ENCODE measurements around the gene COLEC11.
"Not testable (repeated sequence)": the region's sequence is repeated elsewhere in the genome, so short reads cannot be mapped to it uniquely, and the experiment has no call there.

The COLEC11 gene

DNA sequence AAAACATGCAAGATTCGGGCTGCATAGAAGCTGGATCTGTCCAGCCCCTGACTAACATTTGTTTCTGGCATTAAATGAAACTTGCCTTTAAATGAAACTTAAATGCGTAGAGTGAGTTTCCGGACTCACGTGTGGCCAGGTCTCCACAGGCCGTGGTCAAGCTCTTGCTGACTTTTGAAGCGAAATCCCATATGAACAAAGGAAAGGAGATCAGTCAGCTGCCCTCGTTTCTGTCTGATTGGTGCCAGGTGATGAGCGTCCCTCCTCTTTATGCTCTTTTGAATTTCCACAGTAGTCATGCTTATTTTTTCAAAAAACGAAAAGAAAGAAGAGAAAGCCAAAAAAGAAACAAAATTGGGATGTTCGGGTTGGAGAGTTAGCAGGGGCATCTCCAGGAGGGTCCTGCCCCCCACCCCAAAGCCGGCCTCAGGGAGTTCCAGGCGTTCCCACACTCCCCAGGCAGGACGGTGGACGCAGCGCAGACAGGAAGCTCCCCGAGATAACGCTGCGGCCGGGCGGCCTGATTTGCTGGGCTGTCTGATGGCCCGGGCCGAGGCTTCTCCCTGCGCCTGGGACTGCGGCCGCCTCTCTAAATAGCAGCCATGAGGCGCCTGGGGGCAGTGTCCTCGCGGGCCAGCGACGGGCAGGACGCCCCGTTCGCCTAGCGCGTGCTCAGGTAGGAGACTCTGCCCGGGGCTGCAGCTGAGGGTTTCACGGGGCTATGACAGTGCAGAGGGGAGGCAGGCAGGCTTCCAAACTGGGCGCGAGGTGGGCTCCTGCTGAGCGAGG, at the start of gene COLEC11:
Gene COLEC11, plus strand, starts transcription at position 620 of the 789 bp plus-strand sequence. CDS start 9,229 bp downstream, outside the sequence.
- peak; percentile 76 for DNase-seq (ENCODE audit: low spot score)

DNA sequence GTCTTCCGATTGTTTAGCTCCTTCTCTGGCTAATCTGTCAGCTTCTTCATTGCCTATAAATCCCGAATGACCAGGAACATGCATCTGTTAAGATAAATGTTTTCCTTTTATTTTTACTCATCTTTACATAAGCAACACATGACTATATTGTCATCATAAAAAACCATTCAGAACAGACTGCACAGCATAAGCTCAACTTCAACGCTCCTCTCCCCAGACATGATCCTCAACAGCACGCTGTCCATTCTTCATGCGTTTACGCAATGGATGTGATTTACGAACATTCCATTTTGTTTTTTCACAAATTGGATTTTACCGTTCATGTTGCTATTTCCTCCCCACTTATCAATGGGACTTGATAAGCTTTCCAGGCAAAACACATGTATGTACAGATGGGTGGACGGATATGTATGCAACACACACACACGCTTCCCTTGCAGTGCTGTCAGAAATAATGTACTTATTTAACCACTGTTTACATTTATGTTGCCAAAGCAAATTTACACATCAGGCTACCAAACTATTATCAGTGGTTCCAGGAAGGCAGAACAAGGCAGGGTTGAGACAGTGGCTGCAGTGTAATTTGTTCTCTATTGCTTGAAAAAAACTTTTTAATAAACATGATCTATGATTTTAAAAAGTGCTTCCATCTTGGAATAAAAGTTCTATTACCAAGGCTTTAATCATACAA, 49.0 kb upstream of the COLEC11 start:
- DNase-seq (ENCODE audit: low spot score), result no peak

DNA sequence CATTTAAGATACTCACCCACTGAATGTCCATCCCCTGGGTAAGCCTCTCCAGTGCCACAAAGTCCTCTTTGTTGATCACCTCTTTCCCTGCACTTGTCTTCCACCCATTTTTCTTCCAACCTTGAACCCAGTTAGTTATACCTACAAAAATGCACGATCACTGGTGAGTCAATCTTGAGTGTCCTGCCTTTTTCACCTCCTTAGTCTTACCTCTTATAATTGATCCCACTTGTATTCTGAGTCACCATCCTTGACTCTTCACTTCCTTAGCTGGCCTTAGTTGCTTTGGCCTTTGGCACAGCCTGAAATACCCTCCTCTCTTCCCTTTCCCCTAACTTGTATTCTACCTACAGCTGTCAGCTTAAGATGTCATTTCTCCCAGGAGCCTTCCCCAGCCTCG, 47.0 kb upstream of the COLEC11 start:
- DNase-seq (ENCODE audit: low spot score), result no peak

DNA sequence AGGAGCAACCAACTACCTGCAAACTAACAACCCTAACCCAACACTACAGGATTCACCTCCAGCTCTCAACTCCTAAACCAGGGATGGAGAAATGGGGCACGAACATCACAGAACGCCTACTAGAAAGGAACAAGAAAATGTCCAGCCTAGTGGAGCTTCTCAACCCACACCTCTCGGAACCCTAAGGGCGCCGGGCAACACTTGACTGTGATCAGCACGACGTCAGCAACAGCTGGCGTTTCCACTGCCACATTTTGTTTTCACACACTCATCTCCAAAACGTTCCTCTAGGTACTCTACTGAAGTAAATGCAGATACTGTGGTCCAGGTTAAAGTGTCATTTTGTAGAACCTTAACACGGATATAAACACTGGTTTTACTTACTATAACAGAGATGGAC, 41.0 kb upstream of the COLEC11 start:
- DNase-seq (ENCODE audit: low spot score), result no peak

DNA sequence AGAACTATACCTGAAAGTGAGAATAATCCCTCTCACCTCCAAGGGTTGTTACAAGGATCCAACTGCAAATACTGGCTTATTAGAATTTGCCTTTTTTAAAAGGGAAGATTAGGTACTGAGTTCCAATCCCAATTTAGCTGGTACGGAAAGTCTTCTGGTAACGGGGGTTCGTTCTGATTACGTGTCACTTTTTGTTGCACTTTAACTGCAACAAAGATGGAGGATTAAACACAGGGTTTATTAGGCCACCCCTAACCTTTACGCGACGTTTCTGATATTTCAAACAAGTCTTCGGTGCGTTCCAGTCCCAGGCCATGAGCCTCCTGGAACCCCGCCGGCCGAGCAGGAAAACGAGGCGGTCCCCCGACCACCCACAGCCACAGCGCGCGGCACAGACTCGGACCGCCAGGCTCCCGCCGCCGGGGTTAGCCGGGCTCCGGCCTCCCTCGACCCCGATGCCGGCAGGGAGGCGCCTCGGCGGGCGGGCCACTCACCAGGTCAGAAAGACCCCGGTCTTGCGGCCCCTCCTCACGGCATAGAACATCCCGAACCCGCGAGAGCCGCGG, 37.2 kb upstream of the COLEC11 start:
- DNase-seq (ENCODE audit: low spot score), result no peak

DNA sequence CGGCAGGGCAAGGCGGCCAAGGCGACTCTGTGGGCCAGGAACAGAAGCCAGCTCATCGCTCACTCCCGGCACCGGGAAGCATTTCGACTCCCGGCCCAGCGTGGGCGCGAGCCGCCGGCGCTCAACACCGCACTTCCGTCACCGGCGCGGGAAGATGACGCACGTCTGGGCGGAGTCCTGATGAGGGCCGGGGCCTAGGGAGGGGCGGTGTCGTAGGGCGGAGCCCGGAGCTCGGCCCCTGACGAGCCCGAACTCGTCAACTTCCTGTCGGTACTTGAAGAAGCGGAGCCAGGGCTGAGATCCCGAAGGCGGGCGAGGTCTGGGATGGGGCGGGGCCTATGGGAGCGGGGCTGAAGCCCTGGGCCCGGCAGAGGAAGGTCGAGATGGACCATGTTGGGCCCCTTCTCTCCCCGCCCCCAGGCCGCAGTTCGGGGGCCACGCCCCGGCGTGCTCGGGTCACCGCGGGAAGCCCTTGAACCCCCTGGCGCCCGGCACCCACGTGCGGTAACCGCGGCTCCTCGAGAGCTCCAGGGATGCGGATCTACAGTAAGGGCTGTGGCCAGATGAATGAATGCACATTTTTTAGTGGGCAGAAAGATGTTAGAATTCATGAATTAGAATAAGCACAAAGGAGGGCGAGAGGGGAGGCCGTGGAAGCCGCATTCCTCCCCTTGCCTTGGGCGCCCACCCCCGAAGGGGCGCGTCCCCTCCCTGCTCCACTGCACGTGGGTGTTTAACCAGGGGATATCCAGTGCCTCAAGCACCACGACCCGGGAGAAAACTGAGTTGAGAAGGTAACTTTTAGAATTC, 36.5 kb upstream of the COLEC11 start, which contains the start of gene RNASEH1:
Gene RNASEH1, minus strand, starts transcription at position 129 of the 810 bp plus-strand sequence. Its CDS starts 73 bp downstream, at position 56.
- peak; percentile 99 for DNase-seq (ENCODE audit: low spot score)

DNA sequence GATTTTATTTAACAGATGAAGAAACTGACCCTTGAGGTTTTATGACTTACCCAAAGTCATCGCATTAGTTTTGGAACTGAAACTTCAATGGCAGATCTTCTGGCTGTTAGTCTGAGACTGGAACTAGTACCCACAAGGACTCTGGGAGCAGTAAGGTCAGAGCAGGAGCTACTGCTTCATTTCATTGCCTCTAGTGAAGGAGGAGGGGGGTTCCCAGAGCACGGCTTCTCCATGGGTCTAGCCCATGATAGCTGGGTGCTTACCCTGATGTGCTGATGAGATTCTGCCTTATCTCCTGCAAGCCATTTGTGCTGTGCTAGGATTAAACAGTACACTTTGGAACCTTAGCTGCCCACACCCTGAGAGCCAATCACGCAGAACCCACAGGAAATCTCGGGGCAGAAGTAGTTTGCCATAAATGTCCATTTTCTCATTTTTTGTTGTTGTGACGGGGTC, 31.4 kb upstream of the COLEC11 start:
- no peak for DNase-seq (ENCODE audit: low spot score)

DNA sequence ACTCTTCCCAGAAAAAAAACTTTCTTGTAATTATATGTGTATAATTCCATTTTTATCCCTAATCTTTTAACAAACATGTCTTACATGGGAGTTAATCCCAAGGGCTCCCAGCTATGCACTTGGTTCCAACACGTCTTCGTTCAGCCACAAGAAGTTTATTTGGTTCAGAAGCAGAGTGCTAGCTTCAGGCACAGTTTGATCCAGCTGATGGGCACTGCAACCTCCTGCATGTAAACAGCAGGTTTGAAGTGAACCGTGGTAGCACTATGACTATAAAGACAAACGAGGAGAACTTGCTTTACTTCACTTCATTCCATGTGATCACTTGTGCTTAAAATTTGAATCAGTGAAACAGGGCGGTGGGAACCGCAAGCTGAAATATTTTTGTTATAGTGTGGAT, 29.8 kb upstream of the COLEC11 start:
- no peak for DNase-seq (ENCODE audit: low spot score)

DNA sequence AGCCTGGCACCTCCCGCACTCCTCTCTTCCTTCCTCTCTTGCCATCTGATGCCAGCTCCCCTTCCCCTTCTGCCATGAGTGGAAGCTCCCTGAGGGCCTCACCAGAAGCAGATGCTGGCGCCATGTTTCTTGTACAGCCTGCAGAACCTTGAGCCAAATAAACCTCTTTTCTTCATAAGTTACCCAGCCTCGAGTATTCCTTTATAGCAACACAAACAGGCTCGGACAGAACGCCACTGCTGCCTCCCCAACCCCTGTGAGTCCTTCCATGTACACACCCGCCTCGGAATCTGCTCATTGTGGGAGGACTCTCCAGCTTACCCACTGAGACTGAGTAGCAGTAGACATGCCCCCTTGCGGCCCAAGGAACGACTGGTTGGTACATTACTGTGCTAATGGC, 28.1 kb upstream of the COLEC11 start:
- no peak for DNase-seq (ENCODE audit: low spot score)

DNA sequence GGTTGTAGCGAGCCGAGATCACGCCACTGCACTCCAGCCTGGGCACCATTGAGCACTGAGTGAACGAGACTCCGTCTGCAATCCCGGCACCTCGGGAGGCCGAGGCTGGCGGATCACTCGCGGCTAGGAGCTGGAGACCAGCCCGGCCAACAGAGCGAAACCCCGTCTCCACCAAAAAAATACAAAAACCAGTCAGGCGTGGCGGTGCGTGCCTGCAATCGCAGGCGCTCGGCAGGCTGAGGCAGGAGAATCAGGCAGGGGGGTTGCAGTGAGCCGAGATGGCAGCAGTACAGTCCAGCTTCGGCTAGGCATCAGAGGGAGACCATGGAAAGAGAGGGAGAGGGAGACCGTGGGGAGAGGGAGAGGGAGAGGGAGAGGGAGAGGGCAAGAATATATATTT, 25.3 kb upstream of the COLEC11 start:
- not testable (repeated sequence) for DNase-seq (ENCODE audit: low spot score)

DNA sequence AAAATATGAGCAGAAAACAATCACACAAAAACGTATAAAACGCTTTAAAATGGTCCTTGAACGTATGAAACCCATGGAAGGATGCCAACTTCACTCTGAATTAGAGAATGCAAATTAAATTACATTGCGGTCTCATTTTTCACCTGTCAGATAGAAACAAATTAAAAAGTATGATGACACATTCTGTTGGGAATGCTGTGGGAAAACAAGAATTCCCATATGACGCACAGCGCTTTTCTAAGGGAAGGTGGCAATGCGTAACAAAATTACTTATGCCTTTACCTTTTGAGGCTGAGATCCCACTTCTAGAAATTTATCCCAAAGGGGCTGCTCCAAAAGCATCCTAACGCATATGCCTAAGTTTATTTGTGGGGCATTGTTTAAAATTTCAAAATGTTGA, 23.6 kb upstream of the COLEC11 start:
- DNase-seq (ENCODE audit: low spot score), result no peak

DNA sequence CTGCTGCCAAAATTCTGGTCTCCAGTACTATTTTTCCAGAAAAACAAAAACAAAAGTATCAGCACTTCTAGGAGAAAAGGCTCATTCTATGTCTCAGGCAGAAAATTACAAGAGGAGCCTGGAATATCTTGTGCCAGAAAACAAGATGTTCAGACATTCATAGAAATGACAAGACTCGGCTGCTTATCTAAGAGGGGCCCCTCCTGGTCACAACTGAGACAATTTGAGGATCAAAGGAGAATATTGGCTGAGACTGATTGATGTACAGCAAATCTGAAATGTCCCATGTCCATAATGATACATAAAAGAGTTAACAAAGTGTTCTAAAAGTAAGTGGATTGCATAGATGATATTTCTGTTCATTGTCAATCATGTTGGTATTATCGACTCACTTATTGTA, 22.3 kb upstream of the COLEC11 start:
- no peak for DNase-seq (ENCODE audit: low spot score)

DNA sequence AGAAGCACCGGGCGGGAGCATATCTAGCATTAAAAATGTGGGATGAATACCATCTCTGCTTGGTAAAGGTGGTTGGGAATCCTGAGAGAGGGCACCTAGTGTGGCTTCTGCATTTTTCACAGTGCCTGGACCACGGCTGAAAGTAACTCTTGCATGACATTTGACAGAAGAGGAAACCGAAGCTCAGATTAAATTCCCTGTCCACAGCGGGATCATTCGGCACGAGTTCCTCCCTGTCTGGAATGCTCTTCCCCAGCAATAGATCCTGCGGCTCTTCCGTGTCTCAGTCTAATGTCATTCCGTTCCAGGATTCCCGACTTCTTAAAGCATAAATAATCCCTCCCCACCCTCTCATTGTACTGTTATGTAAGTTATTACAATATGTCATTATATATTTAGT, 20.8 kb upstream of the COLEC11 start:
- DNase-seq (ENCODE audit: low spot score), result no peak

DNA sequence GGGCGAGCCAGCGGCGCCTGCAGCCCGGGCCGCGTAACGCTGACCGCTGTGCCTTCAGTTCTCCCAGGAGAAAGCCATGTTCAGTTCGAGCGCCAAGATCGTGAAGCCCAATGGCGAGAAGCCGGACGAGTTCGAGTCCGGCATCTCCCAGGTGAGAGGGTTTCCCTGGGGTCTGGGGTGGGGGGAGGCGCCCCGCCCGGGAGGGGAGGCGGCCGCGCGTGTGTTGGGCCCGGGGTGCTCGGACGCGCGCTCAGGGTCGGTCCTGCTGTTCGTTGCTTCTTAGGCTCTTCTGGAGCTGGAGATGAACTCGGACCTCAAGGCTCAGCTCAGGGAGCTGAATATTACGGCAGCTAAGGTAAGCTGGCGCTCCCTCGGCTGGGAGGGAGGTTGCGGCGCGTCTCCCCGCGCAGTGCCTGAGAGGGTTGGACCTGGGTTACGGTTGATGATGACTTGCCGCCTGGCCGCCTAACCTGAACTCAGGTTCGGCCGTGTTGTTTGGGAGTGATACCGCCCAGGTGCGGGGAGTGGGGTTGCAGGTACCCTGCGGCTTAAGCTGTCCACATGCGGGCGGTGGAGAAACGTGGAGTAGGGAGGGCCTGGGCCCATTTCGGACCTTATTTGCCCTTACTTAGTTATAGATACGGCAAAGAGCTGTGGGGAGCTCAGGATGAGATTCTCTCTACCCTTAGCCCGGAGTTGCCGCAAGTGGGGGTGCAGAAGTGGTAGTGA, 19.2 kb upstream of the COLEC11 start:
- DNase-seq (ENCODE audit: low spot score), result no peak

DNA sequence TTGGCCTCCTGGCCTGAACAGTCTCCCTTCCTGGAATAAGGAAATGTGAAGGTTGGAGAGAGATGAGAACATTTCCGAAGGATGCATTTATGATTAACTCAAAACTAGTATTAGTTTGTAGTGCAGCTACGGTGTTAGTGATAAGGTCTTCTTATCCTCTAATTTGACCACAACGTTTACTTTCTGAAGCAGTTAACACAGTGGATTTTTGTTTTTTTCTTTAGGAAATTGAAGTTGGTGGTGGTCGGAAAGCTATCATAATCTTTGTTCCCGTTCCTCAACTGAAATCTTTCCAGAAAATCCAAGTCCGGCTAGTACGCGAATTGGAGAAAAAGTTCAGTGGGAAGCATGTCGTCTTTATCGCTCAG, 18.7 kb upstream of the COLEC11 start:
- not testable (repeated sequence) for DNase-seq (ENCODE audit: low spot score)

DNA sequence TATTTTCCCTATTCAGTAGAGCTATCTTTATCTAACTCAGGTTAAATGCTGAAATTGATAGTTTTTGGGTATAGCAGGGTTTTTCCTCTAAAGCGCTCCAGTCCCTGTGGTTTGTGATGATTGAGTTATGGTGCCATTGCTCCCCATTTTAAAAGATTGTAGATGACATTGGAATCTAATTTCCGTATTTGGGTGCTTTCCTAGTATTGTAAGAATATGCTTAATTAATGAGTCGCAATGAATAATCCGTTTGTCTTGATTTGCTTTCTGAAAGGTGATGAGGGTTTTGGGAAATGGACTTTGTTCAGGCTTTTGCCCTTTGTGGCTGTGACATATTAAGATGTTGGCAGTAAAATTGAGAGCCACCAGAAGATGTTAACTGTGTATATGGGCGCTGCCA, 15.9 kb upstream of the COLEC11 start:
- no peak for DNase-seq (ENCODE audit: low spot score)

DNA sequence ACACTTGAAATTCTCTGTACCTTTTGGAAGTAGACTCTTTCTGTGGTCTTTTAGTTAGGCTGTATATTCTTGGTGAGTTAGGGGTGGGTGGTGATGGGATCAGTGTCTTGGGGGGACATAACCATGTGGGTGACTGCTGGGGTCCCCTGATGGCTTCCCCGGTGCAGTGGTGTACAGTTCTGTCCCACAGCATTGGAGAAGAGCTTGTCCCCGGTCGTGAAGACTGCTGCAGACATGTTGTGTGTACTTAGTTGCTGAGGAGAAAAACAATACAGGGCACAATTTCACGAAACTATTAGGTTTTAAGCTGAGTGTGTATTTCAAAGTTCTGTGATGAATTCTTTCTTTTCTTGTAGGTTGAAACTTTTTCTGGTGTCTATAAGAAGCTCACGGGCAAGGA, 14.5 kb upstream of the COLEC11 start:
- no peak for DNase-seq (ENCODE audit: low spot score)

DNA sequence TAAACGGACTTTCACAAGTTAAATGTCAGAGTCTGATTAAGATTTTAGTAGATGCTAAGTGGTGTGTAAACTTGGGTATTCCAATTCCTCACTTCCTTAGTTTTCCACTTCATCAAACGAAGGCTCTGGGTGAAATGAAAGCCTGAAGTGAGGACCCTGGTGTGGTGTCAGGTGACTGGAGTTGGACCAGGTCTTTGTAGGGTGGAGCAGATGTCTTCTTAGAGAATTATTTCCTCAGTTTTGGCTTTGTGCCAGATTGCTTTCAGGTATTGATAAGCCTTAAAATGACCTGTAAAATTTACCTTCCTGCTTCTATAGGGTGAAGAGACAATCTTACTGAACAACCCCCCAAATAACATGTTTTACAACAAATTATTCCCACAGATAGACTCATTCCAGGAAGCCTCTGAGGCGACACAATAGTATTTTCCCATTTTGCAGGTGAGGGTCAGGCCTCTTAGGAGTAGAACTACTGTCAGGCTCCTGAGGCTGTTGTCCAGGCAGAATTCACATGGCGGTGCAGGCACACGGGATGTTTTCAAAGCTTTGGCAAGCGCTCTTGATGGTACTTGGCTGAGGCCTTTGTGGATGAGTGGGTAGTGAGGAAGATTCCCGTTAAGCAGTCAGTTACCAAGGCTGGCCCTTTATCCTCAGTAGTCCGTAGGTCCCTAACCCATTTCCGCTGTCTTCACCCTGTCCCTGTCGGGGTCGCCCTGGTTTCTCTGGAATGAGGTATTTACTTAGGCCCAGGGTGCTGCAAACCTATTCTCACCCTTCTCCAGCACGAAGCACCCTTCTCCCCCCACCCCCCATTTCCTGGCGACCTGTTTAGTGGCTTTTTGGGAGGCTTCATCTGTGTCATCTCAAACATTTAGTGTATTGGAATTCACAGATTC, 13.3 kb upstream of the COLEC11 start:
- no peak for DNase-seq (ENCODE audit: low spot score)

DNA sequence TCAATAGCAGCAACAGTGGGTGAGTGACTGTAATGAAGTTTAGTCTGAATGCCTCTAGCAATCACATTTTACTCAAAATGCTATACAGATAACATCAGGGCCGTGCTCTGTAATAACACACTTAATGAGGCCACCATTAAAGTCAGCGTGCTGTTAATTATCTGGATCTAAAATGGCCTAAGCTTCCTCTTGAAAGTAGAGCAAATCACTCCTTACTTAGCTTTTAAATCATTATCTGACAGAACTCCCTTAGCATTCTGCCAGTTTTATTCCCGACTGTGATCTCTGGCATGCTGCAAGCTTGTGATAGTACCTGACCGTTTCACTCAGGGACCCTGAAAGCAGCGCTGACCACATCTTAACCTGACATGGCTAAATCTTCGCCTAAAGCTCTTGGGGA, 10.8 kb upstream of the COLEC11 start:
- no peak for DNase-seq (ENCODE audit: low spot score)

DNA sequence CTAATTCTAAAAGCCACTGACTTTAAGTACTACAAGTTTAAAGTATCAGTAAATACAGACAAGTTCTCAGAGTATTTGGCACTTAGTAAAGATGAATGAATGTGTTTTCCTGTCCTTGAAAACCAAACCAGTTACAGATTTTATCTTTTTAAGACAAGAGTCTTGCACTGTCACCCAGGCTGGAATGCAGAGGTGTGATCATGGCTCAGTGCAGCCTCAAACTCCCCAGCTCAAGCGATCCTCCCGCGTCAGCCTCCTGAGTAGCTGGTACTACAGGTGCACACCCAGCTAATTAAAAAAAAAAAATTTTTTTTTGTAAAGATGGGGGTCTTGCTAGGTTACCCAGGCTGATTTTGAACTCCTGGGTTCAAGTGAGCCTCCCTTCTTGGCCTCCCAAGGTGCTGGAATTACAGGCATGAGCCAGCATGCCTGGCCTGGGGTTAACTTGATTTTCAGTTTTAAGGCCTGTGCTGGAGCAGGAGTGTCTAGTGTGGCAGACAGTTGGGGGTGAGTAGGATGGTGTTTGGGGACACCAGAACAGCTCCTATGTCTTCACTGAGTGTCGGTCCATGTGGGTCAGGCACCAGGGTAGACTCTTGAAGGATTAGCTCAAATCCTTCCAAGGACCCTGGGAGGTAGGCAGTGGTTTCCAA, 10.2 kb upstream of the COLEC11 start:
- DNase-seq (ENCODE audit: low spot score), result no peak
